SK-N-SH treated with all-trans-retinoic acid at 6 μM for 48 hours (cell line): ENCODE measurements around the gene FOXL3.

ENCODE experiments used
- ATAC-seq: fragments of 200-7000 bp; cut with Tn5 transposase; 3 replicates; pipeline ENCODE4 v1.9.1; 2020; ENCODE audit warnings: mild to moderate bottlenecking, moderate library complexity
- ARNTL ChIP-seq: fragments of 450-650 bp; formaldehyde crosslinking; IDR thresholded peaks from 2 replicates; pipeline ENCODE4 v1.5.0; 2020; ENCODE audit warnings: low read depth, mild to moderate bottlenecking, moderate library complexity, borderline replicate concordance
- CREB5 ChIP-seq: fragments of 250-450 bp; sonication (Bioruptor Pico); IDR thresholded peaks from 2 replicates; pipeline ENCODE4 v1.5.1; 2020; ENCODE audit warnings: low read depth, mild to moderate bottlenecking, moderate library complexity
- CSDC2 ChIP-seq: fragments of 250-450 bp; sonication (Bioruptor Pico); IDR thresholded peaks from 2 replicates; pipeline ENCODE4 v1.5.0; 2020; ENCODE audit warnings: mild to moderate bottlenecking, moderate library complexity
- CSRNP3 ChIP-seq: fragments of 250-450 bp; sonication (Bioruptor Pico); IDR thresholded peaks from 2 replicates; pipeline ENCODE4 v1.5.1; 2021; ENCODE audit warnings: mild to moderate bottlenecking, moderate library complexity
- ESRRG ChIP-seq: fragments of 250-450 bp; sonication (Bioruptor Pico); IDR thresholded peaks from 2 replicates; pipeline ENCODE4 v1.6.1; 2021; ENCODE audit warnings: mild to moderate bottlenecking
- GLIS3 ChIP-seq: fragments of 250-450 bp; sonication (Bioruptor Pico); IDR thresholded peaks from 2 replicates; pipeline ENCODE4 v1.5.0; 2020; ENCODE audit warnings: mild to moderate bottlenecking, moderate library complexity
- OSR1 ChIP-seq: fragments of 250-450 bp; sonication (Bioruptor Pico); IDR thresholded peaks from 2 replicates; pipeline ENCODE4 v1.8.0; 2022; ENCODE audit warnings: moderate library complexity, mild to moderate bottlenecking, inconsistent platforms
- PATZ1 ChIP-seq: fragments of 250-450 bp; sonication (Bioruptor Pico); IDR thresholded peaks from 2 replicates; pipeline ENCODE4 v1.8.0; 2020; ENCODE audit warnings: mild to moderate bottlenecking, moderate library complexity, borderline replicate concordance
- POU6F1 ChIP-seq: fragments of 250-450 bp; sonication (Bioruptor Pico); IDR thresholded peaks from 2 replicates; pipeline ENCODE4 v1.8.0; 2021; ENCODE audit warnings: low read depth, mild to moderate bottlenecking, moderate library complexity, borderline replicate concordance
- PPARA ChIP-seq: fragments of 250-450 bp; sonication (Bioruptor Pico); IDR thresholded peaks from 2 replicates; pipeline ENCODE4 v1.5.0; 2020; ENCODE audit warnings: mild to moderate bottlenecking, borderline replicate concordance
- RARB ChIP-seq: fragments of 250-450 bp; sonication (Bioruptor Pico); IDR thresholded peaks from 2 replicates; pipeline ENCODE4 v1.8.0; 2021; ENCODE audit warnings: mild to moderate bottlenecking, moderate library complexity
- SNAI2 ChIP-seq: fragments of 250-450 bp; sonication (Bioruptor Pico); IDR thresholded peaks from 2 replicates; pipeline ENCODE4 v1.5.0; 2020; ENCODE audit warnings: mild to moderate bottlenecking, moderate library complexity
- TCF4 ChIP-seq: fragments of 250-450 bp; sonication (Bioruptor Pico); IDR thresholded peaks from 2 replicates; pipeline ENCODE4 v1.8.0; 2021; ENCODE audit warnings: mild to moderate bottlenecking, moderate library complexity, borderline replicate concordance
- TOX ChIP-seq: fragments of 250-450 bp; sonication (Bioruptor Pico); IDR thresholded peaks from 2 replicates; pipeline ENCODE4 v1.8.0; 2021; ENCODE audit warnings: mild to moderate bottlenecking, moderate library complexity, borderline replicate concordance
- TSHZ2 ChIP-seq: fragments of 250-450 bp; sonication (Bioruptor Pico); IDR thresholded peaks from 2 replicates; pipeline ENCODE4 v1.5.0; 2020; ENCODE audit warnings: mild to moderate bottlenecking, moderate library complexity
- ZC3H10 ChIP-seq: fragments of 250-450 bp; sonication (Bioruptor Pico); IDR thresholded peaks from 2 replicates; pipeline ENCODE4 v1.5.1; 2021; ENCODE audit warnings: mild to moderate bottlenecking, moderate library complexity
- ZFP30 ChIP-seq: fragments of 450-650 bp; formaldehyde crosslinking; IDR thresholded peaks from 2 replicates; pipeline ENCODE4 v1.5.0; 2022; ENCODE audit warnings: mild to moderate bottlenecking, moderate library complexity
- ZNF565 ChIP-seq: fragments of 450-650 bp; formaldehyde crosslinking; conservative IDR thresholded peaks from 2 replicates; pipeline ENCODE4 v1.5.0; 2020; ENCODE audit warnings: low read depth, mild to moderate bottlenecking, moderate library complexity
- ZNF70 ChIP-seq: fragments of 450-650 bp; formaldehyde crosslinking; IDR thresholded peaks from 2 replicates; pipeline ENCODE4 v1.5.0; 2020; ENCODE audit warnings: mild to moderate bottlenecking, moderate library complexity
- ZNF8 ChIP-seq: fragments of 450-650 bp; formaldehyde crosslinking; IDR thresholded peaks from 2 replicates; pipeline ENCODE4 v1.5.0; 2020; ENCODE audit warnings: mild to moderate bottlenecking, moderate library complexity

FOXL3 gene

GRCh38 chr7:255721-256361, 34.1 kb upstream of the FOXL3 start (continued):
- TF ChIP-seq CSRNP3 (CRISPR knock-in tag) (no peak), CREB5 (CRISPR knock-in tag) (no peak), TOX (no peak), GLIS3 (CRISPR knock-in tag) (no peak), ARNTL (CRISPR knock-in tag) (no peak)

GRCh38 chr7:256461-256940, 33.5 kb upstream of the FOXL3 start:
- TF ChIP-seq CSDC2 (CRISPR knock-in tag): no peak
- TF ChIP-seq ZNF70 (CRISPR knock-in tag): 0 out of 2 replicates have a peak, but pooled peaks have one; percentile 9
- no peak for ATAC-seq

GRCh38 chr7:256981-257646, 32.9 kb upstream of the FOXL3 start:
- TF ChIP-seq POU6F1 (no peak), ZNF565 (CRISPR knock-in tag) (no peak), ZC3H10 (no peak), RARB (no peak), CSDC2 (CRISPR knock-in tag) (no peak), PPARA (CRISPR knock-in tag) (no peak), ZFP30 (CRISPR knock-in tag) (no peak)

GRCh38 chr7:257647-257992, 32.4 kb upstream of the FOXL3 start:
- ATAC-seq: no peak
- no peak for TF ChIP-seq PATZ1 (CRISPR knock-in tag)
- no peak for TF ChIP-seq RARB
- TF ChIP-seq TOX: no peak
- no peak for TF ChIP-seq TSHZ2 (CRISPR knock-in tag)

More at GRCh38 chr7:256981-257646, 32.9 kb upstream of the FOXL3 start:
- no peak for ATAC-seq

GRCh38 chr7:258476-259190, 31.3 kb upstream of the FOXL3 start:
- TF ChIP-seq ESRRG (CRISPR knock-in tag) (no peak), ZC3H10 (no peak), POU6F1 (no peak), SNAI2 (no peak), OSR1 (CRISPR knock-in tag) (no peak), CREB5 (CRISPR knock-in tag) (no peak), TOX (no peak), ZNF8 (CRISPR knock-in tag) (no peak), TCF4 (CRISPR knock-in tag) (no peak)
- no peak for ATAC-seq
